Measurements from ENCODE around the gene TTYH1.

DNA sequence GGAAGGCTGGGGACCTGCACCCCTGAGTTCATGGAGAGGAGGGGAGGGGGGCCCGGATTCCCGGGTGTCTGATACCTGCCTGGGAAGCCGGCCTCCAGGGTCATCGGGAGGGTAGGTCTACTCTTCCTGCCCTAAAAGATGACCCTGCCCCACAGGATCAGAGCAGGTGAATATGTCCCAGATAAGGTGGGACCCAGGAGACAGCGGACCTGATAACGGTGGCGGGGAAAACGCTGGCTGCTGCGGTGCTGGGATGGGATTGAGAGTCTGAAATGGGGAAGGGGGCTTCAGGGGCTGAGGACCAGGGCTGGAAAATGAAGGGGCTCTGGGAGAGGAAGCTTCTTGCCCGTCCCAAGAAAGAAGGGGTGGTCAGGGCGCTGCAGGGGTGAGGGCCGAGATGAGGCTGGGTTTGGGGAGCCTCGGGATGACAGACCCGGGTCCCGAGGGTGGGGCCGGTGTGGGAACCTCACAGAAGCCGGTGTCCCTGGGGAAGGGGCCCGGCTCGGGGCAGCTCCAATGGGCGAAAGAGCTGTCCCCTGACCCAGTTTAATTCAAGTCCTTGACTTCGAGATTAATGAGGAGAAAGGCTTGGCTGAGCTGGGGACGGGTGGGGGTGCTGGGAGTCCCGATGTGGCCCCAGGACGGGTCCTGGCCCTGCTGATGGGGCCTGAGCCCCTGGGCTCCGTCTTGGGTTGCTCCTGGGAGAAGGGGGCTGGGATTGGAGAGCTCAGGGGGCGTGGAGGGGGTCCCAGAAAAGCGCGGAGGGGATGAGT lies 823 bp downstream of the TTYH1 start:
- TF ChIP-seq TAF1 (IDR thresholded peaks at IDR 0.05; ENCODE audit: borderline replicate concordance, low read depth, low read length) (no peak), EP300 (IDR thresholded peaks at IDR 0.05; ENCODE audit: borderline replicate concordance in 1 of 2, low read depth in 1 of 2, low read length in 1 of 2) (no peak)
- TF ChIP-seq, protein P1, sequence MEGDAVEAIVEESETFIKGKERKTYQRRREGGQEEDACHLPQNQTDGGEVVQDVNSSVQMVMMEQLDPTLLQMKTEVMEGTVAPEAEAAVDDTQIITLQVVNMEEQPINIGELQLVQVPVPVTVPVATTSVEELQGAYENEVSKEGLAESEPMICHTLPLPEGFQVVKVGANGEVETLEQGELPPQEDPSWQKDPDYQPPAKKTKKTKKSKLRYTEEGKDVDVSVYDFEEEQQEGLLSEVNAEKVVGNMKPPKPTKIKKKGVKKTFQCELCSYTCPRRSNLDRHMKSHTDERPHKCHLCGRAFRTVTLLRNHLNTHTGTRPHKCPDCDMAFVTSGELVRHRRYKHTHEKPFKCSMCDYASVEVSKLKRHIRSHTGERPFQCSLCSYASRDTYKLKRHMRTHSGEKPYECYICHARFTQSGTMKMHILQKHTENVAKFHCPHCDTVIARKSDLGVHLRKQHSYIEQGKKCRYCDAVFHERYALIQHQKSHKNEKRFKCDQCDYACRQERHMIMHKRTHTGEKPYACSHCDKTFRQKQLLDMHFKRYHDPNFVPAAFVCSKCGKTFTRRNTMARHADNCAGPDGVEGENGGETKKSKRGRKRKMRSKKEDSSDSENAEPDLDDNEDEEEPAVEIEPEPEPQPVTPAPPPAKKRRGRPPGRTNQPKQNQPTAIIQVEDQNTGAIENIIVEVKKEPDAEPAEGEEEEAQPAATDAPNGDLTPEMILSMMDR (IDR thresholded peaks at IDR 0.05) = no peak

All from SK-N-SH (cell line).